HEK293 (cell line): Measurements from ENCODE around the gene ATAT1.

Source experiments
- CTCF ChIA-PET: fragments of 350-600 bp; formaldehyde crosslinking; extraction: SDS; loops from one replicate; lab custom pipeline; 2021; ENCODE audit warnings: antibody characterized with exemption; lab: Yijun Ruan, JAX
- POLR2A ChIA-PET: fragments of 300-600 bp; formaldehyde crosslinking; extraction: SDS; loops from one replicate; lab custom pipeline; 2020; ENCODE audit warnings: antibody characterized with exemption, inconsistent platforms; lab: Yijun Ruan, JAX
- H3K27ac ChIP-seq: fragments of 200-500 bp; sonication (Bioruptor generic); 2 replicates; pipeline ENCODE4 v1.5.1; 2014; ENCODE audit warnings: low read depth, low read length, control low read depth, inconsistent platforms; ENCODE audit errors: extremely low read depth
- H3K36me3 ChIP-seq, 2 experiments: fragments of 200-500 bp in 1 of 2; sonication (Bioruptor generic) in 1 of 2; 1 replicate in 1 of 2; 2 replicates in 1 of 2; pipeline ENCODE4 v1.5.1; 2014 to 2017; ENCODE audit warnings: inconsistent platforms in 2 of 2, low read length in 2 of 2; ENCODE audit not compliant: control insufficient read depth in 2 of 2, insufficient read depth in 1 of 2
- H3K4me1 ChIP-seq: fragments of 200-500 bp; sonication (Bioruptor generic); 2 replicates; pipeline ENCODE4 v1.5.1; 2014; ENCODE audit warnings: mild to moderate bottlenecking, low read length, inconsistent platforms; ENCODE audit not compliant: control insufficient read depth, insufficient read depth
- H3K4me3 ChIP-seq: 2 replicates; pipeline ENCODE4 v1.5.1; 2011; ENCODE audit warnings: low read depth, mild to moderate bottlenecking, control low read depth, low read length, moderate library complexity
- H3K9me3 ChIP-seq: fragments of 200-500 bp; sonication (Bioruptor generic); 2 replicates; pipeline ENCODE4 v1.5.1; 2014; ENCODE audit warnings: low read depth, low read length, inconsistent platforms; ENCODE audit not compliant: control insufficient read depth, insufficient read depth
- ATF2 ChIP-seq: fragments of 450-650 bp; formaldehyde crosslinking; IDR thresholded peaks from 2 replicates; pipeline ENCODE4 v1.5.1; 2016; ENCODE audit warnings: missing biosample characterization, missing genetic modification characterization, low read depth
- CTCF ChIP-seq: fragments of 450-650 bp; formaldehyde crosslinking; IDR thresholded peaks from 2 replicates; pipeline ENCODE4 v1.5.1; 2016; ENCODE audit warnings: missing biosample characterization, missing genetic modification characterization
- GLI4 ChIP-seq: fragments of 450-650 bp; formaldehyde crosslinking; IDR thresholded peaks from 2 replicates; pipeline ENCODE4 v1.5.1; 2016; ENCODE audit warnings: missing biosample characterization, missing genetic modification characterization
- GLIS2 ChIP-seq: fragments of 450-650 bp; formaldehyde crosslinking; IDR thresholded peaks from 2 replicates; pipeline ENCODE4 v1.5.1; 2016; ENCODE audit warnings: missing biosample characterization, missing genetic modification characterization
- KLF7 ChIP-seq: fragments of 450-650 bp; formaldehyde crosslinking; IDR thresholded peaks from 2 replicates; pipeline ENCODE4 v1.5.1; 2016; ENCODE audit warnings: missing biosample characterization, missing genetic modification characterization, borderline replicate concordance
- SP3 ChIP-seq: fragments of 450-650 bp; formaldehyde crosslinking; IDR thresholded peaks from 2 replicates; pipeline ENCODE4 v1.5.1; 2016; ENCODE audit warnings: missing biosample characterization, missing genetic modification characterization
- WT1 ChIP-seq: fragments of 450-650 bp; formaldehyde crosslinking; IDR thresholded peaks from 2 replicates; pipeline ENCODE4 v1.5.1; 2016; ENCODE audit warnings: missing biosample characterization, missing genetic modification characterization
- ZBTB44 ChIP-seq: fragments of 450-650 bp; IDR thresholded peaks from 2 replicates; pipeline ENCODE4 v1.5.1; 2018; ENCODE audit warnings: missing biosample characterization, mild to moderate bottlenecking, missing genetic modification characterization
- ZBTB8A ChIP-seq: fragments of 450-650 bp; formaldehyde crosslinking; IDR thresholded peaks from 2 replicates; pipeline ENCODE4 v1.5.1; 2016; ENCODE audit warnings: missing biosample characterization, missing genetic modification characterization
- ZNF146 ChIP-seq: fragments of 450-650 bp; formaldehyde crosslinking; IDR thresholded peaks from 2 replicates; pipeline ENCODE4 v1.5.1; 2016; ENCODE audit warnings: missing biosample characterization, missing genetic modification characterization
- ZNF155 ChIP-seq: fragments of 450-650 bp; formaldehyde crosslinking; IDR thresholded peaks from 2 replicates; pipeline ENCODE4 v1.5.1; 2016; ENCODE audit warnings: missing biosample characterization, missing genetic modification characterization
- ZNF214 ChIP-seq: fragments of 450-650 bp; formaldehyde crosslinking; IDR thresholded peaks from 2 replicates; pipeline ENCODE4 v1.5.1; 2017; ENCODE audit warnings: missing biosample characterization, mild to moderate bottlenecking, missing genetic modification characterization, borderline replicate concordance
- ZNF274 ChIP-seq, 2 experiments: fragments of 200-500 bp in 1 of 2; fragments of 450-650 bp in 1 of 2; sonication (Bioruptor generic) in 1 of 2; formaldehyde crosslinking in 1 of 2; IDR thresholded peaks; 2 replicates each; pipeline versions ENCODE4 v1.5.1 to v1.6.1; 2014 to 2016; ENCODE audit warnings: borderline replicate concordance in 1 of 2, inconsistent platforms in 1 of 2, low read length in 1 of 2, missing biosample characterization in 1 of 2, missing genetic modification characterization in 1 of 2
- ZNF501 ChIP-seq: fragments of 450-650 bp; formaldehyde crosslinking; IDR thresholded peaks from 2 replicates; pipeline ENCODE4 v1.5.1; 2016; ENCODE audit warnings: missing biosample characterization, missing genetic modification characterization
- ZNF707 ChIP-seq: fragments of 450-650 bp; formaldehyde crosslinking; IDR thresholded peaks from 2 replicates; pipeline ENCODE4 v1.5.1; 2016; ENCODE audit warnings: missing biosample characterization, missing genetic modification characterization
- ZSCAN30 ChIP-seq: fragments of 450-650 bp; IDR thresholded peaks from 2 replicates; pipeline ENCODE4 v1.5.1; 2018; ENCODE audit warnings: missing biosample characterization, mild to moderate bottlenecking, missing genetic modification characterization, moderate library complexity
- TF ChIP-seq, protein P1 (sequence below): fragments of 450-650 bp; formaldehyde crosslinking; IDR thresholded peaks from 2 replicates; pipeline ENCODE4 v1.5.1; 2017; ENCODE audit warnings: missing biosample characterization, mild to moderate bottlenecking, missing genetic modification characterization, moderate library complexity
- TF ChIP-seq, protein P2 (sequence below): fragments of 450-650 bp; formaldehyde crosslinking; IDR thresholded peaks from 2 replicates; pipeline ENCODE4 v1.5.1; 2016; ENCODE audit warnings: missing biosample characterization, missing genetic modification characterization, borderline replicate concordance

ATAT1 gene

GRCh38 chr6:30678964-30679726 lies 52.5 kb downstream of the ATAT1 start (continued):
- TF ChIP-seq CTCF (tag by site-specific recombination) (peak; percentile 90), GLIS2 (tag by site-specific recombination) (peak; percentile 13; the same call in 1 of the 2 replicates), ZNF146 (tag by site-specific recombination) (no peak), WT1 (tag by site-specific recombination) (peak; percentile 37; the same call in 1 of the 2 replicates)

GRCh38 chr6:30679765-30680535 lies 53.3 kb downstream of the ATAT1 start:
- peaks cover 19 to 34% of the 10 kb centered on the region in 2 experiments; a peak in 2 of 3 replicates for H3K36me3 ChIP-seq
- no peaks in the 10 kb centered on the region for H3K9me3 ChIP-seq
- ChIA-PET CTCF (interaction anchor here (0.6 to 19.6 kb wide), 27 partner anchors 7 to 414 kb away, joined by 3 to 692 read pairs (median 5); partner anchors contain the start of genes MDC1, NRM, TUBB and VARS2), POLR2A (interaction anchor here (0.8 to 7.6 kb wide), 9 partner anchors 7 to 205 kb away, joined by 3 to 120 read pairs (median 6); partner anchors contain the start of genes DDR1, MDC1 and TUBB)
- H3K4me1 ChIP-seq: peaks cover 19% of the 10 kb centered on the region
- H3K4me3 ChIP-seq: no peak overlapping the region
- no peak overlapping the region for H3K27ac ChIP-seq
- TF ChIP-seq ZNF501 (tag by site-specific recombination): no peak
- TF ChIP-seq SP3 (tag by site-specific recombination): no peak
- TF ChIP-seq, protein P1, sequence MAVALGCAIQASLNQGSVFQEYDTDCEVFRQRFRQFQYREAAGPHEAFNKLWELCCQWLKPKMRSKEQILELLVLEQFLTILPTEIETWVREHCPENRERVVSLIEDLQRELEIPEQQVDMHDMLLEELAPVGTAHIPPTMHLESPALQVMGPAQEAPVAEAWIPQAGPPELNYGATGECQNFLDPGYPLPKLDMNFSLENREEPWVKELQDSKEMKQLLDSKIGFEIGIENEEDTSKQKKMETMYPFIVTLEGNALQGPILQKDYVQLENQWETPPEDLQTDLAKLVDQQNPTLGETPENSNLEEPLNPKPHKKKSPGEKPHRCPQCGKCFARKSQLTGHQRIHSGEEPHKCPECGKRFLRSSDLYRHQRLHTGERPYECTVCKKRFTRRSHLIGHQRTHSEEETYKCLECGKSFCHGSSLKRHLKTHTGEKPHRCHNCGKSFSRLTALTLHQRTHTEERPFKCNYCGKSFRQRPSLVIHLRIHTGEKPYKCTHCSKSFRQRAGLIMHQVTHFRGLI: no peak
- TF ChIP-seq GLI4 (tag by site-specific recombination): no peak
- TF ChIP-seq, protein P2, sequence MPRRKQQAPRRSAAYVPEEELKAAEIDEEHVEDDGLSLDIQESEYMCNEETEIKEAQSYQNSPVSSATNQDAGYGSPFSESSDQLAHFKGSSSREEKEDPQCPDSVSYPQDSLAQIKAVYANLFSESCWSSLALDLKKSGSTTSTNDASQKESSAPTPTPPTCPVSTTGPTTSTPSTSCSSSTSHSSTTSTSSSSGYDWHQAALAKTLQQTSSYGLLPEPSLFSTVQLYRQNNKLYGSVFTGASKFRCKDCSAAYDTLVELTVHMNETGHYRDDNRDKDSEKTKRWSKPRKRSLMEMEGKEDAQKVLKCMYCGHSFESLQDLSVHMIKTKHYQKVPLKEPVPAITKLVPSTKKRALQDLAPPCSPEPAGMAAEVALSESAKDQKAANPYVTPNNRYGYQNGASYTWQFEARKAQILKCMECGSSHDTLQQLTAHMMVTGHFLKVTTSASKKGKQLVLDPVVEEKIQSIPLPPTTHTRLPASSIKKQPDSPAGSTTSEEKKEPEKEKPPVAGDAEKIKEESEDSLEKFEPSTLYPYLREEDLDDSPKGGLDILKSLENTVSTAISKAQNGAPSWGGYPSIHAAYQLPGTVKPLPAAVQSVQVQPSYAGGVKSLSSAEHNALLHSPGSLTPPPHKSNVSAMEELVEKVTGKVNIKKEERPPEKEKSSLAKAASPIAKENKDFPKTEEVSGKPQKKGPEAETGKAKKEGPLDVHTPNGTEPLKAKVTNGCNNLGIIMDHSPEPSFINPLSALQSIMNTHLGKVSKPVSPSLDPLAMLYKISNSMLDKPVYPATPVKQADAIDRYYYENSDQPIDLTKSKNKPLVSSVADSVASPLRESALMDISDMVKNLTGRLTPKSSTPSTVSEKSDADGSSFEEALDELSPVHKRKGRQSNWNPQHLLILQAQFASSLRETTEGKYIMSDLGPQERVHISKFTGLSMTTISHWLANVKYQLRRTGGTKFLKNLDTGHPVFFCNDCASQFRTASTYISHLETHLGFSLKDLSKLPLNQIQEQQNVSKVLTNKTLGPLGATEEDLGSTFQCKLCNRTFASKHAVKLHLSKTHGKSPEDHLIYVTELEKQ (tag by site-specific recombination): no peak
- no peak for TF ChIP-seq ATF2 (tag by site-specific recombination)
- TF ChIP-seq ZBTB44: no peak
- TF ChIP-seq ZSCAN30 (tag by site-specific recombination): no peak
- TF ChIP-seq ZNF707 (tag by site-specific recombination): no peak
- no peak for TF ChIP-seq ZNF214 (tag by site-specific recombination)
- TF ChIP-seq KLF7 (tag by site-specific recombination): no peak
- TF ChIP-seq ZNF274 (IDR thresholded peaks at IDR 0.05; ENCODE audit: low read length): no peak
- TF ChIP-seq ZNF274 (tag by site-specific recombination; IDR thresholded peaks at IDR 0.05; ENCODE audit: borderline replicate concordance): no peak
- TF ChIP-seq ZNF155 (tag by site-specific recombination): no peak
- no peak for TF ChIP-seq CTCF (tag by site-specific recombination)
- TF ChIP-seq ZBTB8A (tag by site-specific recombination): no peak
